H9 (cell line): ENCODE data around the gene NUP88. TPM values are rescaled to one million over a fixed set of nuclear protein-coding genes. Genes with fewer than 3 reads are reported as not detected.

Experiments
- DNase-seq: peaks from one replicate; pipeline ENCODE4 v3.0.0-alpha.2; 2017
- H2AFZ ChIP-seq: one replicate; pipeline ENCODE4 v1.6.1; 2013; ENCODE audit warnings: mild to moderate bottlenecking, low read length, control low read depth, moderate library complexity
- H2AK5ac ChIP-seq: 2 replicates; pipeline ENCODE4 v1.6.1; 2013; ENCODE audit warnings: low read length, control low read depth, mixed read lengths; ENCODE audit not compliant: insufficient read length
- H2BK120ac ChIP-seq: one replicate; pipeline ENCODE4 v1.6.1; 2013; ENCODE audit warnings: low read depth, mild to moderate bottlenecking, low read length, control low read depth, inconsistent platforms; ENCODE audit not compliant: poor library complexity, severe bottlenecking
- H2BK12ac ChIP-seq: 2 replicates; pipeline ENCODE4 v1.6.1; 2013; ENCODE audit warnings: low read length, control low read depth, mixed read lengths, low read depth; ENCODE audit not compliant: insufficient read length
- H2BK15ac ChIP-seq: 2 replicates; pipeline ENCODE4 v1.6.1; 2013; ENCODE audit warnings: low read depth, low read length, control low read depth
- H2BK20ac ChIP-seq: one replicate; pipeline ENCODE4 v1.6.1; 2013; ENCODE audit warnings: low read depth, mild to moderate bottlenecking, low read length, control low read depth, inconsistent platforms; ENCODE audit not compliant: poor library complexity, severe bottlenecking
- H2BK5ac ChIP-seq: 2 replicates; pipeline ENCODE4 v1.6.1; 2013; ENCODE audit warnings: low read length, control low read depth, mixed read lengths; ENCODE audit not compliant: insufficient read length
- H3K14ac ChIP-seq: 2 replicates; pipeline ENCODE4 v1.6.1; 2013; ENCODE audit warnings: low read length, control low read depth; ENCODE audit not compliant: insufficient read depth
- H3K18ac ChIP-seq: 2 replicates; pipeline ENCODE4 v1.6.1; 2013; ENCODE audit warnings: low read depth, mild to moderate bottlenecking, mixed read lengths, low read length, control low read depth; ENCODE audit not compliant: insufficient read length
- H3K23ac ChIP-seq: 2 replicates; pipeline ENCODE4 v1.6.1; 2013; ENCODE audit warnings: low read length, control low read depth, mixed read lengths, low read depth; ENCODE audit not compliant: insufficient read length
- H3K23me2 ChIP-seq: 2 replicates; pipeline ENCODE4 v1.6.1; 2013; ENCODE audit warnings: low read depth, mild to moderate bottlenecking, mixed read lengths, low read length, control low read depth; ENCODE audit not compliant: insufficient read length, poor library complexity, severe bottlenecking
- H3K27ac ChIP-seq: 2 replicates; pipeline ENCODE4 v1.5.1; 2013; ENCODE audit warnings: low read length, control low read depth, mixed read lengths, low read depth; ENCODE audit not compliant: insufficient read length
- H3K27me3 ChIP-seq: 2 replicates; pipeline ENCODE4 v1.6.1; 2013; ENCODE audit warnings: low read length, control low read depth, inconsistent platforms; ENCODE audit not compliant: insufficient read depth
- H3K4ac ChIP-seq: 2 replicates; pipeline ENCODE4 v1.6.1; 2013; ENCODE audit warnings: low read depth, mild to moderate bottlenecking, control low read depth, inconsistent platforms, low read length, moderate library complexity
- H3K4me1 ChIP-seq: 2 replicates; pipeline ENCODE4 v1.6.1; 2013; ENCODE audit warnings: low read length, control low read depth, inconsistent platforms; ENCODE audit not compliant: insufficient read depth
- H3K4me2 ChIP-seq: 2 replicates; pipeline ENCODE4 v1.6.1; 2013; ENCODE audit warnings: low read length, control low read depth, mixed read lengths; ENCODE audit not compliant: insufficient read length, insufficient read depth
- H3K56ac ChIP-seq: 2 replicates; pipeline ENCODE4 v1.6.1; 2013; ENCODE audit warnings: low read depth, mild to moderate bottlenecking, mixed read lengths, low read length, control low read depth; ENCODE audit not compliant: insufficient read length
- H3K79me1 ChIP-seq: 2 replicates; pipeline ENCODE4 v1.6.1; 2013; ENCODE audit warnings: low read depth, mild to moderate bottlenecking, moderate library complexity, low read length, control low read depth, inconsistent platforms; ENCODE audit not compliant: insufficient read depth, poor library complexity, severe bottlenecking
- H3K79me2 ChIP-seq: 2 replicates; pipeline ENCODE4 v1.6.1; 2013; ENCODE audit warnings: low read length, control low read depth, inconsistent platforms; ENCODE audit not compliant: insufficient read depth
- H3K9ac ChIP-seq: 2 replicates; pipeline ENCODE4 v1.6.1; 2013; ENCODE audit warnings: low read length, control low read depth, mixed read lengths; ENCODE audit not compliant: insufficient read length; ENCODE audit errors: extremely low read depth
- H3K9me3 ChIP-seq: one replicate; pipeline ENCODE4 v1.6.1; 2013; ENCODE audit warnings: low read depth, low read length, inconsistent platforms; ENCODE audit not compliant: control insufficient read depth
- H3T11ph ChIP-seq: one replicate; pipeline ENCODE4 v1.6.1; 2013; ENCODE audit warnings: mild to moderate bottlenecking, low read length, control low read depth, inconsistent platforms
- H4K20me1 ChIP-seq: one replicate; pipeline ENCODE4 v1.6.1; 2013; ENCODE audit not compliant: control insufficient read depth, insufficient read length, insufficient read depth
- H4K5ac ChIP-seq: 2 replicates; pipeline ENCODE4 v1.6.1; 2013; ENCODE audit warnings: low read depth, mild to moderate bottlenecking, mixed read lengths, low read length, control low read depth; ENCODE audit not compliant: insufficient read length
- H4K8ac ChIP-seq: replicated peaks from 2 replicates; pipeline ENCODE4 v1.6.1; 2013; ENCODE audit warnings: low read length, control low read depth, mixed read lengths, low read depth; ENCODE audit not compliant: insufficient read length
- H4K91ac ChIP-seq: 2 replicates; pipeline ENCODE4 v1.6.1; 2013; ENCODE audit warnings: low read depth, mild to moderate bottlenecking, moderate library complexity, mixed read lengths, low read length, control low read depth; ENCODE audit not compliant: insufficient read length
- H3K27ac Mint-ChIP-seq, 3 experiments: 2 replicates in 2 of 3; 3 replicates in 1 of 3; pipeline ENCODE4 v1.8.0; 2020 to 2021; ENCODE audit warnings: mixed read lengths in 3 of 3, mild to moderate bottlenecking in 1 of 3, moderate library complexity in 1 of 3
- H3K27me3 Mint-ChIP-seq: 2 replicates; pipeline ENCODE4 v1.8.0; 2021; ENCODE audit warnings: low read depth, mild to moderate bottlenecking, moderate library complexity, mixed read lengths
- H3K36me3 Mint-ChIP-seq, 3 experiments: 2 replicates in 2 of 3; 3 replicates in 1 of 3; pipeline ENCODE4 v1.8.0; 2020 to 2021; ENCODE audit warnings: low read depth in 3 of 3, mixed read lengths in 3 of 3; ENCODE audit not compliant: insufficient read depth in 1 of 3
- H3K4me1 Mint-ChIP-seq, 2 experiments: 2 replicates each; pipeline ENCODE4 v1.8.0; 2020; ENCODE audit warnings: mixed read lengths in 2 of 2
- H3K4me3 Mint-ChIP-seq, 2 experiments: 2 replicates in 1 of 2; 3 replicates in 1 of 2; pipeline ENCODE4 v1.8.0; 2020 to 2021; ENCODE audit warnings: mild to moderate bottlenecking in 2 of 2, mixed read lengths in 2 of 2, moderate library complexity in 1 of 2
- H3K9me3 Mint-ChIP-seq, 2 experiments: 2 replicates in 1 of 2; 3 replicates in 1 of 2; pipeline ENCODE4 v1.8.0; 2020; ENCODE audit warnings: mild to moderate bottlenecking in 2 of 2, mixed read lengths in 2 of 2, moderate library complexity in 1 of 2
- total RNA-seq: library from RNA; stranded (reverse); gene quantifications from 2 replicates; pipeline ENCODE4 v1.2.1, GENCODE V29; 2021
- TF ChIP-seq, protein P1 (sequence below): fragments of 200-600 bp; sonication (generic); conservative IDR thresholded peaks from 3 replicates; pipeline ENCODE4 v1.8.0; 2021; ENCODE audit warnings: antibody characterized with exemption, mild to moderate bottlenecking

NUP88 gene
- total RNA-seq, 1 experiment from 2014 or later = 98.2 TPM

DNA sequence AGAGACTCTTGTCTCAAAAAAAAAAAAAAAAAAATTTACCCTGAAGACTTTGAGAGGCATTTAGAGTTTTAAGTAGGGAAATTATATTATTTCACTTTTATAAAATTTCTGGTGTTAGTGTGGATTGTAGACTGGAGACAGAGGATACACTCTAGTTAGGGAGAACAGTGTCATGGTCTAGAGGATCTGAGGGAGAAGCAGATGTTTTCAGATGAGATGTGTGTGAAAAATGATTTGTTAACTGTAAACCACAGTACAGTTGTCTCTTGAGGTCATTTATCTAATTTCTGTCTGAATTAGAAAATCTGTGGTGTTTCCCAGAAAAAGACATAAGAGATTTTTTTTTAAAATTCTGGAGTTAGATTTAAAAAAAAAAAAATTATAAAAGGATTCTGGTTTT lies 54.8 kb downstream of the NUP88 start:
- Histone ChIP-seq H4K20me1 (no peaks in the 10 kb centered on the region), H2BK20ac (no peak overlapping the region), H3K14ac (no peak overlapping the region), H3K4me2 (no peak overlapping the region), H2BK120ac (no peak overlapping the region), H2AFZ (no peak overlapping the region), H2BK15ac (no peak overlapping the region), H2BK5ac (no peak overlapping the region), H3K27ac (no peak overlapping the region), H2AK5ac (no peak overlapping the region), H3K27me3 (no peaks in the 10 kb centered on the region), H3K18ac (no peak overlapping the region), H3K9me3 (no peaks in the 10 kb centered on the region), H3T11ph (no peak overlapping the region), H3K79me2 (no peaks in the 10 kb centered on the region), H2BK12ac (no peak overlapping the region), H3K4ac (no peak overlapping the region), H4K8ac (no peak overlapping the region), H3K23me2 (no peaks in the 10 kb centered on the region), H3K9ac (no peak overlapping the region), H3K23ac (no peak overlapping the region), H3K56ac (no peak overlapping the region), H3K4me1 (peaks cover 3% of the 10 kb centered on the region; the same call in 1 of the 2 replicates), H3K79me1 (no peaks in the 10 kb centered on the region), H4K91ac (no peak overlapping the region), H4K5ac (no peak overlapping the region)
- Mint-ChIP-seq H3K36me3 (peaks cover 17 to 56% (median 40%) of the 10 kb centered on the region in 3 experiments; a peak in 6 of 7 replicates), H3K4me3 (no peak overlapping the region), H3K27me3 (no peaks in the 10 kb centered on the region), H3K27ac (no peak overlapping the region; a peak in 1 of 7 replicates), H3K9me3 (no peaks in the 10 kb centered on the region), H3K4me1 (peaks cover 24 to 31% of the 10 kb centered on the region in 2 experiments)
- TF ChIP-seq, protein P1, sequence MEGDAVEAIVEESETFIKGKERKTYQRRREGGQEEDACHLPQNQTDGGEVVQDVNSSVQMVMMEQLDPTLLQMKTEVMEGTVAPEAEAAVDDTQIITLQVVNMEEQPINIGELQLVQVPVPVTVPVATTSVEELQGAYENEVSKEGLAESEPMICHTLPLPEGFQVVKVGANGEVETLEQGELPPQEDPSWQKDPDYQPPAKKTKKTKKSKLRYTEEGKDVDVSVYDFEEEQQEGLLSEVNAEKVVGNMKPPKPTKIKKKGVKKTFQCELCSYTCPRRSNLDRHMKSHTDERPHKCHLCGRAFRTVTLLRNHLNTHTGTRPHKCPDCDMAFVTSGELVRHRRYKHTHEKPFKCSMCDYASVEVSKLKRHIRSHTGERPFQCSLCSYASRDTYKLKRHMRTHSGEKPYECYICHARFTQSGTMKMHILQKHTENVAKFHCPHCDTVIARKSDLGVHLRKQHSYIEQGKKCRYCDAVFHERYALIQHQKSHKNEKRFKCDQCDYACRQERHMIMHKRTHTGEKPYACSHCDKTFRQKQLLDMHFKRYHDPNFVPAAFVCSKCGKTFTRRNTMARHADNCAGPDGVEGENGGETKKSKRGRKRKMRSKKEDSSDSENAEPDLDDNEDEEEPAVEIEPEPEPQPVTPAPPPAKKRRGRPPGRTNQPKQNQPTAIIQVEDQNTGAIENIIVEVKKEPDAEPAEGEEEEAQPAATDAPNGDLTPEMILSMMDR = no peak
- DNase-seq = no peak
